GM21390 (cell line): ENCODE results near the gene XPO6.

Source experiments
- ATAC-seq: cut with Tn5 transposase; IDR thresholded peaks from one replicate; pipeline ENCODE4 v1.9.1; 2021; ENCODE audit not compliant: unreplicated experiment

XPO6 gene

DNA sequence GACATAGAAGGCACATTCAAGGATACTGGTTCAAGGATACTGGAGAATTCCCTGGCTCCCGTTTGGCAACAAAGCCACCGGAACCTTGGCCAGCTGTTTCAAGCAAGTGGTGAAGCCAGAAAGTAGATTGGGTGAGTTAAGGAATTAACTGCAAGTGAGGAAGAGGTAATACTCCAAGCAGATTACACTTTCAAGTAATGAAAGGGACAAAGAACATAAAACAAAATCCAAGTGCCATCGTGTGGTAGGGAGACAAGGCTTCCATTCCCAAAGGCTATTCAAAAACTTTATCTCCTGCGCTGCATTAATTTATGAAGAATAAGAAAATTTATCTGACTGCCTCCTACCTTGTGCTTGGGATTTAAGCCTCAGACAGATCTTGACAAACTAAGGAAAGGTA lies 27.8 kb downstream of the XPO6 start:
- ATAC-seq, result no peak

DNA sequence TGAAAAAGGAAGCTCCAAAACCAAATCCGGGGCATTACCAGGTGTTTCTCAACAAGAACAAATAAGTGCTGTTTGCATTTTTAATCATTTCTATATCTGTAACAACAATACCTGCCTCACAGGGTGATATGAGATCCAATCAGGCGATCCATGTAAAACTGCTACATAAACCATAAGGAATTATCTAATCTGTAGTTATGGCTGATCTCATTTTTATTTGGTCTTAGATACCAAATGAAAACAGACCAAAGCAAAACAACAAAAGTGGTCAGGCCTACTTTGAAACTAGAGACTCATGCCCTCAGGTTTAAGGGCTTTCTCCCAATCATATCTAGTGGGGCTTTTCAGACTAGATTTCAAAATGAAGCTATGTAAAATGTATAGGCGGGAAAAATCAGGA lies 28.3 kb downstream of the XPO6 start:
- ATAC-seq, result no peak

DNA sequence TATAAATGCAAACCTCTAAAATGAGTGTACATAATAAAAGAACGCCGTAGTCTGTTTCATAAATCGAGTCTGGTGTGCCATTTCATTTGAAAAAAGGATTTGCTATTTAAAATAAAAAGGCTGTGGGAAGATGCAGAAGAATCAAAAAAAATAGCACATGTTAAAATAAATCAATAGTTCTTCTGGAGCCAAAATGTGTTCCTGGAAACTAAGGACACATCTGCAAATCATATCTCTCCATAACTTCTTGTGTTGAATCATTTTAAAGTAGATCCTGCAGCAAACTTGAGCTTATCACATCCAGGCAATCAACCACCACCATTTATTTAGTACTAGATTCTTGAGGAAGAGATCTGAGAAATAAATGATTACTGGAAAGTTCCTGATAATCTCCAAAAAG lies 29.0 kb downstream of the XPO6 start:
- ATAC-seq, result no peak

DNA sequence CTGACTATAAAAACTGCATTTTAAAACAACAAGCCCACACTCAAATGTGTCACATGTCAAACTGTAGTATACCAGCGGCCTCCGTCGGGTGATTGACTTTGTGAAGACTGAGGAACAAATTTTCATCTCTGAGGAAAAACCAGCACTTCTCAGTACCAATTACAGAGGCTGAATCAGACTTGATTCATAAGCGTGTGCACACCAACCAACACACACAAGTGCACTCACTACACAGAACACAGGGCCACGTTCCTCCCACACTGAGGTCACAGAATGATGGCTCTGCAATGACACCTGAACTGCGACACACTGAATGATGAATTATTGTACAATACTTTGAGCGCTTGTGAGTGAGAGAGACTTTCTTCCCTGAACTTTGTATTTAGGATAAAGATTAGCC lies 29.6 kb downstream of the XPO6 start:
- ATAC-seq, result no peak

DNA sequence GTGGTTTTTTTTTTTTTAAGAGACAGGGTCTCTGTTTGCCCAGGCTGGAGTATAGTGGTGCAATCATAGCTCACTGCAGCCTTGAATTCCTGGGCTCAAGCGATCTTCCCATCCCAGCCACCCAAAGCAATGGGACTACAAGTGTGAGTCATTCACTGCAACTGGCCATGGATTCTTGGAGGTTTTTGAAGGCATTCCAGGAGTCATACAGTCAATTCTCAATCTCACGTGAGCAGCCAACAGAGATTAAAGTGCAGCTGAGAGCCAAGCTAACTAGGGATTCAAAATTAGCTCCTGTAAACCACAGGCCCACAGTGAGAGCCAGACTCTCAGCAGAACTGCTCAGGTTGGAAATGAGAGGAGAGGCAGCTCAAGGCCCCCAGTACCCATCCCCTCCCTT lies 30.2 kb downstream of the XPO6 start:
- ATAC-seq, result no peak

DNA sequence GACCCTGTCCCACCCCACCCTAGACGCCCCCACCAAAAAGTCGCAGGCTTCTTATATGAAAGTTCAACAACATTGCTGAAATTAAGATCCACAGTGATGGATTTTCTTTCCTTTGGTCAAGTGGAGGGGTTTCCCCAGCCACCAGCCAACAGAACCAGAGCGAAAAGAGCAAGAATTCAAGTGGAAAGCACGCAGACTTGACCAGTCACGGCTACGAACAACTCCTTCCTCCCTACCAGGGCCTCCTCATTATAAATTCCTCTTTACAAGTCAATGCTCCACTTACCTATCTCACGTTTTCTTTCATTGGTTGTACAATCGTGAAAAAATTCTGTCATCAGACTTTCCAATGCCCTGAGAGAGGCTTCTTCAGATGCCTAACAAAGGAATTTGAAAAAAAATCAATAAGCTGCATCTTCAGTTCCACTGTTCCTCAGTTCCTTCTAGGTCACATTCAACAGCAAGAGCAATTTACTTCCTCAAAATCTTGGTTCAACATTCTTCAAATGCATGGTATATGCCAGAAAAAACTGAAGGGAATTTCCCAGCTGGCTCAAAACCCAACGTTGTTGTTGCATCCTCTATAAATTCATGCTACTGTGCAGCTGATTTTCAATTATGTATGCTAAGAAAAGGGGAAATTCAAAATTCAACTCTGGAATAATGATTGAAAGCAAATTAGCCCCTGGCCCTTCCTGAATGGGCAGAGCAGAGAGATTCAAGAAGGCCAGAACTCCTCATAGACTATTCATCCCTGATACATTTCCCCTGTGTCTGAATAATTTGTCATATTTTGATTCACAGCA lies 30.9 kb downstream of the XPO6 start:
- ATAC-seq, result no peak

DNA sequence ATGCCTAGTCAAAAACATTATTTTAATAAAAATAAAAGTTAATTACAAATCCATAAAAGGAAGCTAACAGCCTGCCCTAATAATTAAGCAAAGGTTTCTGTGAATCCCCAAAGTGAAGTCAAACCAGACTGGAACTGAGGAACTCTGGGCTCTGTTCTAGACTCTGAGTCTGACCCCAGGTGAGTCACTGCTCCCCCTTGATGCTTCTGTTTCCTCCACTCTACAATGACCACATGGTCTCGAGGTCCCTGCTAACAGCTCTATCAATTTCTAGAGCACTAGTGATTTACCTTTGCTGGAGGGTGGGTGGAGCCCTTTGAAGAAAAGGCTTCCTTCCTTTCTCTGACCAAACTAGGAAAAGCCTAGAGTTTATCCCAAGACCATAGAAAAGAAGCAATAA lies 32.4 kb downstream of the XPO6 start:
- no peak for ATAC-seq

DNA sequence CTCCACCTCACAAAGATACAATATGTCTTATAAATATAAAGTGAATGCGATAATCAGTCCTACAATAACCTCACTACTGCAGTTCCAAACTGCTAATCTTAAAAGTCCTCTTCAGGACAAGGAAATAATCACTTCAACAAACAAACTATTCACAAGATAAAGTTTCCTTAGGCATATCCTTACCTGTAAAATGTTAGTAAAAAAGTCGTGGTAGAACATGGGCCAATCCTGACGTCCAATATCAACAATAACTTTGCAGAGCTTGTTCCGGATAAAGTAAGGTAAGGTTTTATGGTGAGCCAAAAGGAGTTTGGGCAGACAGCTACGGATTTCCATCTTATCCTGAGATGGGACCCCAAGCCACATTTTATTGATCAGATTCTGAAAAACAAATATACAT lies 36.0 kb downstream of the XPO6 start:
- ATAC-seq, result no peak

DNA sequence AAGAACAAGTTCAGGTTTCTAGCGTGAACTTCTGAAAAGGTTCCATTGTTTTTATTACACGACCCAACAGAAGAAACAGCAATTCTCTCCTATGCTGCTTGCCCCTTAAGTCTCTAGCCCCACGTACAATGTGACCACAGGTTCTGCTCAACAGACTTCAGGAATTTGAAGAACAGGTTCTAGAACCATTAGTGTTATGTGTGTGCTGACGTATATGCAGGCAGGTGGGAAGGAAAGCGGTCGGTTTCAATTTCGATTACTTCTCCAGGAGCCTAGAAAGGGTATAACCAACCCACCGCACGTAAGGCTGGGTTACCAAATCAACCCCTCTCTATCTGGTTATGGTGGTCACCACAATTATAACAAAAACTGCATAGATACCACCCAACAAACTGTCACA lies 39.4 kb downstream of the XPO6 start:
- no peak for ATAC-seq

DNA sequence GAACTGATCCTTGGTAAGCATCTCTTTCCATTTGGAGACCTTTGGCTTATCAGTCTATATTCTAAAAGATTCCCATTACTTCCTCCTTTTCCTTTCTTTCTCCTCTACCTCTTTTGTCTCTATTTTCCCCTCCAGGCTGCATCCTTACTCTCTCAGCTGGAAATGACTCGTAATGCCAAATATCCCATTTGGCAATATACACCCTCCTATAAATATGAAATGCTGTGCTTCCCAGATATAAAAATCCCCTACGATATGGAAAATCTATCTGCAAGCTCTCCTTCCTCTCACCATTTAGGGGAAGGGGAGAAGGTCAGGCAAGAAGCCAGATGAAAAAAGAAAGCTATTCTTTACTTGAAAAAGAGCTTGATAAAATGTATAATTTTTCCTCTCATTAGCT lies 39.9 kb downstream of the XPO6 start:
- ATAC-seq, result no peak

DNA sequence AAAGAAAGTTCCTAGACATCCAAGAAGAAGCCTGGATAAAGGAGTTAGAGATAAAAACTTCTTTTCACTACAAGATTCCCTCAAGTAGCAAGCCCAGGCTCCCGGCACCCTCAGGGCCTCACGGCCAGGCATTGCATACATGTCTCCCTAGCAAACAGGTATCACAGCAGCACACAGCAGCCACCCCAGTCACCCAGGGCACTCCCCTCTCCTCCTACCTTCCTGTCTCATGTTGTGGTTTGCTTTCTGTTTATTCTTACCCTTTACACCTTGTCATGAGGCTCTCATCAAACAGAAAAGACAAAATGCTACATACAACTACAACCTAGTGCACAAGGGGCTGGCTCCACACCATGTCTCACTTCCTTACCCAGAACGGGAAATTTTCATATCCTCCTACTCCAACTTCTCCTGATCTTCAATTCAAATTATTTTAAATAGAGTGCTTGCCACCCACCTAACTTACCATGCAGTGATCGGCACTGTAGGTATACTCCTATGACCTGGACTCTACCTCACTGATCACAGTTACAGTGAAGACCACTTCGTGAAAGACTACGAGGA lies 42.7 kb downstream of the XPO6 start:
- ATAC-seq, result no peak

DNA sequence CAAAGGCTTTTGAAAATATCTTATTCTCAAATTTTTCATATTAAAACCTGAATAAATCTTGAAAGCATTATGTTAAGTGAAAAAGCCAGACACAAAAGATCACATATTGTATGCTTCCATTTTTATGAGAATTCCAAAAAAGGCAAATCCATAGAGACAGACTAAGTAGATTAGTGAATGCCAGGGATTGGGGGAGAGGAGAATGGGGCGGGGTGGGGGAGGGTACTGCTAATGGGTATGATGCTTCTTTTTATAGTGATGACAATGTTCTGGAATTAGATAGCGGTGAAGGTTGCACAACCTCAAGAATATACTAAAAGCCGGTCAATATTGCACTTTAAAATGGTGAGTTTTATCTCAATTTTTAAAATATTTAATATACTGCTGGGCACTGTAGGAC lies 44.0 kb downstream of the XPO6 start:
- no peak for ATAC-seq

DNA sequence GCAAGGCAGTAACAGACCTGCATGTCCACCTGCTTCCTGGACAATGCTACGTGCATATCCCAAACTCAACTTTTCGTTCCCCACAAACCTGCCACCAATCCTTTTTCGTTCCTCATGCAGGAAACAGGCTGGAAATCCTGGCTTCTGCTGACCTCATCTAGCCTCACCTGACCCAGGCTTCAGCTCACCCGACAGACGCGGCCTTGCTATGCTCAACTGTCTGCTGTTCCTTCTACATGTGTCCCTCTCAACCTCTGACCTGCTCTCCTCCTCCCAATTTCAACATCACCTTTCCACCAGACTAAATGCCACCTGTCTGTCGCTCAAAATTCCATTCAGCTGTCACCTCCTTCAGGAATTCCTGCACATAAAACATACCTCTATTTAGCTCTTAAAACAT lies 44.5 kb downstream of the XPO6 start:
- ATAC-seq, result no peak

DNA sequence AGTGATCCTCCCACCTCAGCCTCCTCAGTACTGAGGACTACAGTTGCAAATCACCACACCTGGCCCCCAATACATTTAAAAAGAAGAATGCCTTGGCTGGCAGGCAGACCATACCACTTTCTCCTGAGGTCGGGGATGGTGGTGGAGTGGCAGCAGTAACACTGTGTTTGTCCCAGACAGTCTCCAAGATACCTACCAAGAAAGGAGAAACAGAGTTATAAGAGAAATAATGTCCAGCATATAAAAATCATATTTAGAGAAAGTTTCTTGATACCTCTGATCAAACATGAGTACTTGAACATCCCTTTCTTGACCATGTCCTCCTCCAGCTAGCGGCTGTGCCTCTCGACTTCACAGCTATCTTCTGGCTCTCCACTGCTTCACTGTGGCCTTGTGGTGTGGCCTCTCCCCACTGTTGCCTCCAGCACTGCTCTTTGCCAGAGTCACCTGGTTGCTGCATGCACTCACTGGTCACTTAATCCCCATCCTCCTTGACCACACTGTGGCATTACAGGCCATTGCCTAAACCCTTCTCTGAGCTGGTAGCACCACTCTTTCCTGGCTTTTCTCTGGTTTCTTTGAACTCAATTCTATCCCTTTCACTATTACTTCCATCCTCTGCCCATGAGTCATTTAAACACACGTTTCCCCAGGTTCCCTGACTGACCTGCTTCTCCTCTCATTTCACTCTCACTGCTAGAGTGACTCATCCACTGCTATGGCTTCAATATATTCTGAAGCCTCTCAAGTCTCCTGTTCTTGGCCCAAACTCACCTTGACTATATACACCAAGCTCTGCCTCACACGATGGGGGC lies 45.2 kb downstream of the XPO6 start:
- ATAC-seq, result no peak

DNA sequence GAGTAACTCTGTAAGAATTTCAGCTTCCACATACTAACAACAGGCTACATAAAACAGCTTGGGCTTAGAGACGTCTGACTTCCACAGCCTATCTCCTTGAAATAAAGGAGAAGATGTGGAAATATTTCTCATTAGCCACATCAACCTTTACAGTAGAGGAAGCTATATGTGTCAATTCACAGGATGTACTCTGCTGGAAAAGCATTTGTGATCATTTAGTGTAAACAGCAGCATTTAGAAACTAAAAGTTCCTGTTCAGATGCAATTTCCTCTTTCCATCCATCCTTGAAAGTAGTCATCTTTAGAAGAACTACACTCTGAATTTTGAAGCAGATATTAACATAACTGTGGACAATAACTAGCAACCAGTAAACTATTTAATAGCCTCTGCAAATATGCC lies 46.2 kb downstream of the XPO6 start:
- ATAC-seq, result no peak

DNA sequence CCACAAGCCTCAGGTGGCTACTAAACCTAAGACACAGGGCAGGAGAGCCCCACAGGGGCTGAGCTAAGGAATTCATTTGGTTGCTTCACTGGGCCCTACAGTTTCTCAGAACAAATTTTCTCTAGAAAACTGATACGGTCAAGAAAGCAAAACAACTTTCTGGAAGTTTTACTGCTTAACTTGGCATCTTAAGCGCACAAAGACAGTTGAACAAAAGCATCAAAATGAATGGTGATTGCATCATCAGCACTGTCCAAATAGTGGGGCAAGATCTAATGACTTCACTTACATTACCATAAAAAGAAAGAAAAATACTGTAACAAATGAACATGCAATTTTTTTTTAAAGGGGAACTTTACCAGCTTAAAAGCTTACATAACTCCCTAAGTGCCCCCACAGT lies 47.6 kb downstream of the XPO6 start:
- no peak for ATAC-seq

DNA sequence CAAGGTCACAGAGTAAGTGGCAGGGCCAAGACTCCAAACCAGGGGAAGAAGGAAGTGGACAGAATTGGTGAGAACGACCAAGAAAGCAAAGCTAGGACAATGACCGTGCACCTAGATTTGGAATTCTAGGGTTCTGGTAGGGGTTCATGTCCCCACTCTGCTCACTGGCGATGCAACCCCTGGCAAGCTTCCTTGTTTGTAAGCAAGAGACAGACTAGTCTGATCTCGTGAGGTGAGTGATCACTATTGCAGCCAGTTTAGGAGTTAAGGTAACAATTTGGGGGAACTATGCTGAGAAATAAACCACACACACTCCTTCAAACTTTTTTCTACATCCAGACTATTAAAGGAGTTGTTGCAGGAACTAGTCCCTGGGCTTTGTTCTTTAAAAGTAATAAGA lies 48.1 kb downstream of the XPO6 start:
- no peak for ATAC-seq

DNA sequence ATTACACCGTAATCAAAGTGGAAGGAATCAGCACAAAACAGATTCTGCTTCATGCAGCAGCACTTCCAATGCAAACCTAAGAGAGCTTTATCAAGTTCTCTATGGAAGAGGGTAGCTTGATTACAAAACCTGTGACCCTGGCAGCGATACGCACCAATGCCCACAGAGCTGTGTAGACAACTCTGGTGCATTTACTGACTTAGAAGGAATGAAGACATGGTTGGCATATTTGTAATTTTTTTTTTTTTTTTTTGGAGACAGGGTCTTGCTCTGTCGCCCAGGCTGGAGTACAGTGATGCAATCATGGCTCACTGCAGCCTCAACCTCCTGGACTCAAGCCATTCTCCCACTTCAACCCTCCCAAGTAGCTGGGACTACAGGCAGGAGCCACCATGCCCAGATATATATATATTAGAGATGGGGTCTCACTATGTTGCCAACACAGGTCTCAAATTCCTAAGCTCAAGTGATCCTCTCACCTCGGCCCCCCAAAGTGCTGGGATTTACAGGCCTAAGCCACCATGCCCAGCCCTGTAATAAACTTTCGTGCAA lies 49.4 kb downstream of the XPO6 start:
- ATAC-seq, result no peak

DNA sequence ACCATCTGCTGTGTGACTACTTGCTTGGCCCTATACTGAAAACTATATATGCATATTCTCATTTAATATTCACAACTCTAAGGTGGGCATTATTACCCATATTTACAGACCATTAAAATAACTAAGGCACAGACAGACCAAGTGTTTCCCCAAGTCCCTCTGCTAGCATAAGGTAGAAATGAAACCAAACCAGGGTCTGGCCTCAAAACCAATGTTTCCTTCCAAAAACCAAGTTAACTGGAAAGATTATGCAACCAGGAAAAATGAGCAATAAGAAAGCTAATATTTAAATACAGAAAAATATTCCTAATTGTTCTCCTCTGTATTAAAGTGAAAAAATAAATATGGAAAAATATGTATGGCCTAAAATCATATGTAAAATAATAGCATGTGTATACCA lies 50.1 kb downstream of the XPO6 start:
- no peak for ATAC-seq

DNA sequence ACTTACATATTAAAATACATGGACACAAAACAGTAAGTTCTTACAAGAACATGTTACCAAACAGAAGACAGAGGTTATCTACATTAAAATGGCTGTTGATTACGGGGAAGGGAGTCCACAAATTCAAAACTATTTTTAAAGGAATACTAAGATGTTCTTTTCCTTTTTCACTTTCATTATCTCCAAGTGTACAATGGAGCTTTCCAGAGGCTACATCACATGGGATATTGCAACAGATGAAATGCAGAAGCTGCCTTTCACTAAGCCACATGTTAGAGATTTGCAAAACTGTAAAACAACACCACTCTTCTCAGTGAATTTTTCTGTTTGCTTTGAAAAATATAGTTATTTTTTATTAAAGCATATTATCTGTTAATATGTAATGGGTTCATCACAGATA lies 53.6 kb downstream of the XPO6 start:
- no peak for ATAC-seq

DNA sequence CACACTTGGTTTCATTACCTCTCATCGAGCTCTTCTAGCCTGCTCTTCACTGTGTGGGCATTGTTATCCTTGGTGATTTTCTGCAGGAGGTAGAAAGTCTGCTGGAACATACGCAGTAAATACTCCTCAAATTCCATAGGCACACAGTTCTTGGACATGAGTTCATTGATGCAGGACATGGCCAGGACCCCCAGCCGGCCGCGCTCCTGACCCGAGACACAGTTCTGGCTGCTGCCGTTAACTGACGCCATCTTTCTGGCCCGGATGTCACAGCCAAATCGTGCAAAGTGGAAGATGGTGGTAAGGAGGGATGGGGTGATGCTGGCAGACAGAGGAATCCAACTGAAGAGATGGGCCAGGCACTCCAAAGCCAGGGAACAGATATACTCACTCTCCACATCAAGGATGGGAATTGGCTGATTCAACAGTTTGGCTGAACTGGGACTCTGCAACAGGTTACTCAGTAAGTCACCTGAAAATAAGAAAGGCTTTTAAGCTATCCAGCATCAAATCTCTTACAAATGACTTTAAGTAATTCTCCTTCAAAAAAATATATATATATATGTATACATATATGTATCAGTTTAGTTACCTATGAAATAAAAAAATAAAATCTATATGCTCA lies 55.6 kb downstream of the XPO6 start:
- ATAC-seq, result no peak

DNA sequence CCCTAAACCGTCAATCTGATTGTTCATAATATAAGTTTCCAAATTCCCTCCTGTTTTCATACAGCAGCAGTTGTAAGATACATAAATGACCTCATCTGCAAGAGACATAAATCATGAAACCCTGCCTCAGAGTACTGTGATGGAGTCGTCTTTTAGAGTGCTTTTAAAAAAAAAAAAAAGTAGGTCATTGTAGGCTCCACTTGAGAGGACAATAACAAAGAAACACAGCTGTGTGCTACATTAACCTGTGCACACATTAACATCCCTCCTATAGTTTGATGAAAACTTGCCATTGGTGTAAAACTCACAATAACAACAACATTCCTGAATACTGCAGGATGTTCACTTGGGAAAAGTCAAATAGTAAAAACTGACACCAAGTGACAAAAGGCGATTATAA lies 56.5 kb downstream of the XPO6 start:
- no peak for ATAC-seq
